Epithelial cell of esophagus (primary cell): Measurements from ENCODE around the gene CCR5AS.

ENCODE experiments used
- DNase-seq: peaks from one replicate; pipeline ENCODE4 v3.0.0; 2010; ENCODE audit warnings: low read depth
- H3K4me3 ChIP-seq: 2 replicates; pipeline ENCODE4 v1.5.1; 2011; ENCODE audit warnings: mild to moderate bottlenecking, low read length, control low read depth
- CTCF ChIP-seq: IDR thresholded peaks from 2 replicates; pipeline ENCODE4 v1.5.1; 2011; ENCODE audit warnings: low read depth, mild to moderate bottlenecking, low read length, control low read depth, inconsistent platforms; ENCODE audit not compliant: insufficient read depth; ENCODE audit errors: missing control alignments

CCR5AS gene

GRCh38 chr3:46449755-46450552 lies 43.1 kb upstream of the CCR5AS start:
- peak; percentile 68 for TF ChIP-seq CTCF
- no peak overlapping the region for H3K4me3 ChIP-seq
- DNase-seq = peak; percentile 19

GRCh38 chr3:46448721-46449120 lies 41.9 kb upstream of the CCR5AS start:
- TF ChIP-seq CTCF = no peak
- H3K4me3 ChIP-seq = no peak overlapping the region
- no peak for DNase-seq

- no peak overlapping the region for H3K4me3 ChIP-seq
- DNase-seq = peak; percentile 14
- TF ChIP-seq CTCF = no peak
Measured at GRCh38 chr3:46447228-46447985, 40.5 kb upstream of the CCR5AS start.

- H3K4me3 ChIP-seq = no peak overlapping the region
- TF ChIP-seq CTCF = no peak
- no peak for DNase-seq
Measured at GRCh38 chr3:46442576-46443530, 36.0 kb upstream of the CCR5AS start.

GRCh38 chr3:46440531-46441294 lies 33.8 kb upstream of the CCR5AS start:
- H3K4me3 ChIP-seq = no peak overlapping the region
- no peak for DNase-seq
- TF ChIP-seq CTCF = no peak

GRCh38 chr3:46438831-46439230 lies 32.0 kb upstream of the CCR5AS start:
- H3K4me3 ChIP-seq = no peak overlapping the region
- no peak for DNase-seq
- TF ChIP-seq CTCF = no peak
